HL-60/S4 treated with retinoic acid at 250 ng/mL for 4 days and 3 days (cell line): Measurements from ENCODE around the gene GRIK4.
"Not testable (repeated sequence)": the region's sequence is repeated elsewhere in the genome, so short reads cannot be mapped to it uniquely, and the experiment has no call there.

Experiments
- in situ Hi-C: fragments of 300-500 bp; cut with MboI; formaldehyde crosslinking; loops from 2 replicates; pipeline ENCODE4 v1.7.0; 2022; ENCODE audit warnings: low sequenced_read_pairs

Gene GRIK4

GRCh38 chr11:120597250-120598215 lies 86.0 kb downstream of the GRIK4 start:
- in situ Hi-C loops, result no loop called here

GRCh38 chr11:120598517-120599257 lies 87.1 kb downstream of the GRIK4 start:
- in situ Hi-C loops, result no loop called here

GRCh38 chr11:120599816-120600420 lies 88.4 kb downstream of the GRIK4 start:
- in situ Hi-C loops, result no loop called here

GRCh38 chr11:120601536-120601935 lies 90.0 kb downstream of the GRIK4 start:
- in situ Hi-C loops, result no loop called here

- in situ Hi-C loops, result no loop called here
These were observed 91.5 kb downstream of the GRIK4 start for GRCh38 chr11:120603071-120603470.

DNA sequence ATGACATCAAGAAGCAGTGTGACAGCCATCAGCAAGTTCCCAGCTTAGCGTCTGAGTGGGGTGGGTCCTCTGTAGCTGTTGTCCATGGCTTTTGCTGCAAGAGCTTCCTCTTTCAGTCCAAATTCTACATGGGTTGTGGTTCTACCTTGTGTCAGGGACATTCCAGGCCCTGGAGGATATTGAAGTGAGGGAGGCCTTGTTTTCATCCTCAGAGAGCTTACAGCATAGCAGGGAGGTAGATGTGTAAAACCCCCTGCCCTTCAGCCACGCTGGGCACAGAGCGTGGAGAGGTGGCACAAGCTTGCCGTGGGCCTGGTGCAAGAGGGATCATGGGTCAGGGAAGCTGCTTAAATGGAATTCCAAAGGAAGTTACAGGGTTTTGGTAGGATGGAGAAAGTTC lies 93.9 kb downstream of the GRIK4 start:
- in situ Hi-C loops, result no loop called here

- in situ Hi-C loops, result no loop called here
These were observed 94.9 kb downstream of the GRIK4 start for GRCh38 chr11:120606211-120607010.

GRCh38 chr11:120608061-120608460 lies 96.5 kb downstream of the GRIK4 start:
- in situ Hi-C loops, result no loop called here

DNA sequence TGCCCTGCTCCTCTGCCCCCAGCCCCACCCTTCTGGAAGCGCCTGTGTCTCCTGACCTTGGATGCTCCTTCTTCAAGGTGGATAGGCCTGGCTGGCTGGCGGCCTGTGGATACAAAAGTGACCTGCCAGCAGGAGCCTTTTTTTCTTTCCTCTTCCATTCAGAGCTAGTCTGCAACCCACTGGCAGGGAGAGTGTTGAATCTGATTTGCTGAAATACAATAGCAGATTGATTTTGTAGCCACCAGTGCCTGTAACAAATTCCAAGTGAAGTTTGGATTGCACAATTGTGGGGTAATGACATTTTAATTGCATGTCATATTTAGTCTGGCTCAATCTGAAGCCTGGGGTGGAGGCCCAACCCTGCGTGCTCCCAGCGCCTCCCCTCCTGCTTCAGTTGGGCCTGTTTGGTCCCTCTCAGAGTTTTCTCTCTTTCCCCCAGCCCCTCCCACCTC lies 97.2 kb downstream of the GRIK4 start:
- in situ Hi-C loops, result no loop called here

DNA sequence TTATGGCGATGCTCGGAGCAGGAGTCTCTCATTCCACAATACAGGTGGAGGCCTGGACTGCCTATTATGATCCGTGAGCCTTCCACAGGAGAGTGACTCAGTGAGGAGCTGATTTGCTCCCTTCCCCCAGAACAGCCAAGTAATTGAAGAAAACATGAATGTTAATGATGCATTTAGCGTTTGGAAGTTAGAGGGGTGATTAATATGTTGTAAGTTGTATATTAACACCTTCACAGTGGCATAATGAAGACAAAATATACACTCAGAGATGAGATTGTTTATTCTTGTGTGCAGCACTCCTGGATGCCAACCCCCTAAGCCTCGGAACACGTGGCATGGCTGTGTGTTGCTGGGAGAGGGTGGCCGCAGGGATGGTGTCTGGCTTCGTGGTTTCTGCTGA lies 98.6 kb downstream of the GRIK4 start:
- in situ Hi-C loops, result no loop called here

DNA sequence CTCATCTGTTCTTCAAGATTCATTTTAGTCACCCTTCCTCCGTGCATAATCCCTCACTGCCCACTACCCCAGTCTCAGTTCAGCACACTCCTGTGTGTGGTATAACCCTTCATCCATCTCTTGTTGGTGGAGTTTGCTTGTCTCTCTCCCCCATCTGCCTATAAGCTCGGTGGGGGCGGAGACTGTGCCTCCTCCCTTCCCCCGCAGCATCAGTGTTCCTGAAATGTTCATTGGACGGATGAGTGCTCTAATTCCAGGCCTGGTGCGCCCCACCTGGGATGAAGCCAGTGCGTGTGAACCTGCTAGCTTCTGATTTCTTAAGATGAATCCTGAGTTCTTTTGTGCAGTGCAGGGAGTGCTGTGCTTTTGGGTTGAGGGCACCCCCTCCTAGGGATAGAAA lies 100.0 kb downstream of the GRIK4 start:
- in situ Hi-C loops, result no loop called here

DNA sequence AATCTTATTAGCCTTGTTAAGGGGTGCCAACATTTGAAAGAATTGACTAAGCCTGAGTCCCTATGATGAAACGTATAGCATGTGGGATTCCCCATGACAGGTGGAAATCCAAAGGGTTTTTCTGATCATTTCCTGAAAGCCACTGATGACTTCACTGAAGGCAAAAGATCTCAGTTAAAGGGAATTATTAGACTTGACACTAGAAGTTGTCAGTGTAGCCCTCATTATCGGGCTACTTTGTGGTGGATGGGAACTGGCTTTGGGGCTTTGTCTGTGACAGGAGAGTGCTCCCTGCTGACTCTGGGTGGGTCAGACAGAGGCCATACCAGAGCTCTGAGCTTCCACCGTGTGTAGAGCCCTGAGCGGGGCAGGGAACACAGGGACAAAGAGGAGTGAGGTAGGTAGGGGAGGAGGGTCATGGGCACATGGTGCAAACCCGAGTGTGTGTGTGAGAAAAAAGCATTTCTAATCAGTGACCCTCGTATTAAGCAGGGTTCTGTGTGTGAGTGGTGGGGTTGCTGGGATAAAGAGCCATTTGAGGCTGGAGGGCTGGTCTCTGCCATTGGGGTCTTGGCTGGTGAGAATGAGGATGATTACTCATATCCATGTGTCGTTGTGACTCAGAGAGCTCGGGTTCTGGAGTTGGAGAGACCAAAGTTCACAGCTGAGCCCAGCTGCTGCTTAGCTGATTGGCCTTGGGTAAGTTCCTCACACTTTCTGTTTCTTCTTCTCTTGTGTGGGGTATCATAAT lies 101.1 kb downstream of the GRIK4 start:
- in situ Hi-C loops, result no loop called here

- in situ Hi-C loops, result no loop called here
These were observed 102.0 kb downstream of the GRIK4 start for GRCh38 chr11:120613264-120614226.

DNA sequence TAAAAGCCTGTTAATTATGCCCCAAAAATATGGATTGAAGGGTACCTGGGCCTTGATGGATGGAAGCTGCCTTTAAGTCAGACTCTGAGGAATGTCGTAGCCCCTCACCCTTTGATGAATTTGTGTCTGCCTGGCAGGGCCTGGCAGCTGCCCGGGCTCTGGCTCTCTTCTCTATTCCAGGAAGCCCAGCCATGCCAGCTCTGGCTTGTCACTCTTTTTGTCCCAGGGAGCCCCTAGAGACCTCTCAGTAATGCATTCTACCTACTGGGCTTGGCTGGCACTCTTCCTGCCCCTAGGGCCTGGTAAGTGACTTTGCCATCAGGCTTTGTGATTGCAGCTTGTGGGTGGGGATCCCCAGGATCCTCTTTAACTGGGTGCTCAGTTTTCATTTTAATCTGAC lies 103.8 kb downstream of the GRIK4 start:
- in situ Hi-C loops, result no loop called here

DNA sequence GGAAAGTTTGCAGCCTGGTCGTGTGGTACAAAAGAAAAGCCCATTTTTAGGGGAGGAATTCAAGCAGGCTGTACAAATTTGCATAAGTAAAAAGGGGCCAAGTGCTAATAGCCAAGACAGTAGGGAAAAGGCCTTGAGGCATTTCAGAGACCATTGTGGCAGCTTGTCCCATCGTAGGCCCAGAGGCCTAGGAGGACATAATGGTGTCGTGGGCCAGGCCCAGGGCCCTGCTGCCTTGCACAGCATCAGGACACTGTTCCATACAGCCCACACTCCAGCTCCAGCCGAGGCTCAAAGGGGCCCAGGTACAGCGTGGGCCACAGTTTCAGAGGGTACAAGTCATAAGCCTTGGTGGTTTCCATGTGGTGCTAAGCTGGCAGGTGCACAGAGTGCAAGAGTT lies 106.9 kb downstream of the GRIK4 start:
- in situ Hi-C loops, result no loop called here

GRCh38 chr11:120622189-120622875 lies 110.8 kb downstream of the GRIK4 start:
- in situ Hi-C loops, result no loop called here

DNA sequence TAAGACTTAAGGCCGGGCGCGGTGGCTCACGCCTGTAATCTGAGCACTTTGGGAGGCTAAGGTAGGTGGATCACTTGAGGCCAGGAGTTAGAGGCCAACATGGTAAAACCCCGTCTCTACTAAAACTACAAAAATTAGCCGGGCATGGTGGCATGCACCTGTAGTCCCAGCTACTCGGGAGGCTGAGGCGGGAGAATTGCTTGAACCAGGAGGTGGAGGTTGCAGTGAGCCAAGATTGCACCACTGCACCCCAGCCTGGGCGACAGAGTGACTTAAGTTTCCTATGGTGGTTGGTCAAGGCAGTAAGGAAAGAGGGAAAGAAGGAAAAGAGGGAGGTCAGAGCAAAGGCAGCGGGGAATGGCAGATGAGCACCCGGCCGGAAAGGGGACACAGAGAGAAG lies 113.4 kb downstream of the GRIK4 start:
- in situ Hi-C loops, result not testable (repeated sequence)

GRCh38 chr11:120625565-120625964 lies 114.0 kb downstream of the GRIK4 start:
- in situ Hi-C loops, result no loop called here
